SK-MEL-5 (cell line): ENCODE measurements around the gene AASDH. TPM values are rescaled to one million over a fixed set of nuclear protein-coding genes. Genes with fewer than 3 reads are reported as not detected.
A peak's percentile ranks its signal among the peaks of the same experiment; 100 is the strongest.

Source experiments
- DNase-seq: peaks from one replicate; pipeline ENCODE4 v3.0.0-alpha.2; 2016; ENCODE audit warnings: low read depth, low spot score
- in situ Hi-C: cut with HindIII; loops from 2 replicates; pipeline ENCODE4 v1.10.0; 2016; ENCODE audit warnings: low sequenced_read_pairs, high pct_unique_total_duplicates, low pct_unique_long_range_greater_than_20kb
- small RNA-seq, 2 experiments: library from RNA; depleted of rRNA; stranded (forward); fragments of <200 nt; gene quantifications; one replicate each; pipeline ENCODE3, GENCODE V24; 2014
- total RNA-seq: library from RNA; depleted of rRNA; stranded (reverse); fragments of >200 nt; shearing (Covaris generic); gene quantifications from 2 replicates; pipeline ENCODE4 v1.2.3, GENCODE V29; 2014; rRNA removed

Gene AASDH
- total RNA-seq, 1 experiment from 2014 or later: 15.7 TPM

DNA sequence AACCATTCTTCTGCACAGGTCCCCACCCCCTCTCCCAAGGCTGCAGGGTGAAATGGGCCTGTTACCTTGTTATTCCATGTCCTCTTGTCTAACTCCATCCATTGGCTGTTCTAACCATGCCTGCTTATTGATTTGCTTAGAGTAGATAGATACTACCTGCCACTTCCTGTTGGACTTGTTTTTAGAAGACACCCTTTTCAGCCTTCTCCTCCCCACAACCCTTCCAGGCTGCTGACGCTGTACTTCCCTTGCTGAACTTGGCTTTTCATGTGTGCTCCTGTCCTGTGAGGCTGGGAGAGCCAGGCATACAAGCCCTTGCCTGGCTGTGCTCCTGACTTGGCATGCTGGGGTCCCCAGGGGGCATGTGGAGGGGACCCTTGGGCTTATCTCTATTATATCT, 81.9 kb downstream of the AASDH start:
- DNase-seq: no peak
- in situ Hi-C loops: no loop called here

GRCh38 chr4:56303921-56304320, 83.4 kb downstream of the AASDH start:
- in situ Hi-C loops: no loop called here
- no peak for DNase-seq

DNA sequence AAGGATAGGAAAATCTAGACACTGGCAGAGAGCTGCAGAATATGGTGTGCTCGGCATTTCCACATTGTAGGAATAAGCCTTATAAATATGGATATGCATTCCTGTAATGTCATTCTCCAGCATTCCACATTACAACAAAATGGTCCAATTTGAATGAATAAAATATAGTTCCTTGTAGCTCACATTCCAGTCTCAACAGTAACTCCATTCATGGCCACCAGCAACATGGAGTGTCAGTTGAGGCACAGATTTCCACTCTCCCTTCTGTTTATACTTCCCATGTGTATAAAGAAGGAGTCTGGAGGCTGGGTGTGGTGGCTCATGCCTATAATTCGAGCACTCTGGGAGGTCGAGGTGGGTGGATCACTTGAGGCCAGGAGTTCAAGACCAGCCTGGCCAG, 84.5 kb downstream of the AASDH start:
- peak; percentile 60 for DNase-seq
- in situ Hi-C loops: no loop called here

DNA sequence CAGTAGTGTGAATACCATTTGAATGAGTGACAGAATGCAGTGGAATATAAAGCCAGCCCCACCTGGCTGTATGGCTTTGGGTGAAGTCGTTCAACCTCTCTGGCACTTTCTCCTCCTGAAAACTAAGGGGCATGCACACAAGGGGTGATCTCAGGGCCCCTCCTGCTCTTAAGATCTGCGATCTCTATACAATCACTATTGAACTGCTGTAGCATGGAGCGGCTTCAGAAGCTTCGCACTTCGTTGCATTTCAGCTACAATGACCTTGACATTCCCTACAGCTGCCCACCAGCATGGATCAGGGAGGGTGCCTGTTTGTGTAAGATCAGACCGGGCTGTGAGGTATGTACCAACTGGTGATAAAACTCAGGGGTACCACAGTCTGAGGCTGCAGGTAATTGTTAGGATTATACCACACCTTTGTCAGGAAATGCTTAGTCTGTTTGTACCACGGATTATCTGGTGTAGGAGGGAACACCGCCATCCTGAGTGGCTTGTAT, 85.2 kb downstream of the AASDH start:
- in situ Hi-C loops: no loop called here
- DNase-seq: no peak

DNA sequence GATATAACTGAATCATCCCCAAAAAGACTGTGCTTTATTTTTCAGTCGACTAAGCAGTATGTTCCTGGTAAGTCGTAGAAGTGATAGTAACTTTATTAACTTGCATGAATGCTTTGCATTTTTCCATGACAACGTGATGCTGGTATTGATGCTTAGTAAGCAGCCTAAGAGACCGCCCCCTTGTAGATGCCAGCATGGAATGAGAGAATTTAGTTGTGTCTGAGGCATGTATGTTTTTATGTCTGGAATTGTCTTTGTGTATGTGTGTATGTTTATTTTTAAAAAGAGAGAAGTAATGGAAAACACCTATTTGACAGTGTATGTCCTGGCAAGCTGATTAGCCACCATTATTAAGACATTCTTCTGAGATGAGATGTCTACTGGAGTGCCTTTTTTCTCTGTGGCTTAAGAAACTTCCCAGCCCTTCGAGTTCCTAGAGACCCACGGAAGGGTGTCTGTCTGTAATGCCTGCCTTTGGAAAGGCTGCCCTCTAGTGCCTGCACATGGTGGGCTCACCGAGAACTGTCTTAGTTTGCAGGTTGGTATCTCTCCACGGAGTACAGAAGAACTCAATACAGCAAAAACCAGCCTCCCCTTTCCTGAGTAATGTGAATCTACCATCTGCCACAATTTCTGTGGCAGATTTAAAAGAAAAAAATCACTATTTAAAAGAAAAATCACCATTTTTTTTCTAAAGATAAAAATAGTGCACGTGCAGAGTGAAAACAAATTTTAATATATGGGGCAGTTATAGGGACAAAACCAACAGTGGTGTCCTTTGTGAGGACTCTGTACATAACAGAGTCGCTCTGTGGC, 85.9 kb downstream of the AASDH start:
- in situ Hi-C loops: no loop called here
- DNase-seq: peak; percentile 88

DNA sequence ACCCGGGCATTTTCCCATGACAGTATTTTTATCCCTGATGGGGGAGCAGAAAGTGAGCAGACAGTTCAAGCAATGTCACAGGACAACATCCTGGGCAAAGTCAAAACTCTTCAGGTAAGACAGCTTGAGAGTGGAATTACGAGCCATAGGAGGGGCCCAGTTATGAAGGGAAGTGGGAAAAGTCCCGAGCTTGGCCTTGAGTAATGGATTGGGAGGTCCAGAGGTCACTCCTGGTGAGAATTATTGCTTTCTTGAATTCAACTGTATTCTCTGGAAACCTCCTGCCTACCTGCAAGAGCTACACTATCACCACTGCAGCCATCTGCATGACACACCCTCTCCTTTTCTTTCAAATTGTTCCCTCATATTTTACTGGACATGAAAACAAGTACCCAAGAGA, 89.1 kb downstream of the AASDH start:
- in situ Hi-C loops: no loop called here
- no peak for DNase-seq

DNA sequence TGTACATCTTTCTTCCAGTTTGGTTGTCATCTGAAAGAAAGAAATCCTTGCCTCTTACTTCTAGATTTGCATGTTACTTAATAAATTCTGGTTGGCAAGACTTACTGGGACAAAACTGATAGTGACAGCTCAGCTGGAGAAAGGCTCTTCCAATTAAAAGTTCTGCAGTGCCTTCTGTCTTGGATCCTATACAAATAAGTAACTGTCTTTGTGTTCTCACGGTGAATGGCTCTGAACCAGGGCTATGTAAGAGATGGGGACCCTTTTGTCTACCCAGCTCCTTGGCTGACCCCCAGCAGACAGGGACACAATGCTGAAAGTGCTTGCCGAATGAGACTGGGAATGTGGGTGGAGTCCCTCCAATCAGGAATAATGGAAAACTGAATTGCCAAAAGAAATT, 89.5 kb downstream of the AASDH start:
- in situ Hi-C loops: no loop called here

DNA sequence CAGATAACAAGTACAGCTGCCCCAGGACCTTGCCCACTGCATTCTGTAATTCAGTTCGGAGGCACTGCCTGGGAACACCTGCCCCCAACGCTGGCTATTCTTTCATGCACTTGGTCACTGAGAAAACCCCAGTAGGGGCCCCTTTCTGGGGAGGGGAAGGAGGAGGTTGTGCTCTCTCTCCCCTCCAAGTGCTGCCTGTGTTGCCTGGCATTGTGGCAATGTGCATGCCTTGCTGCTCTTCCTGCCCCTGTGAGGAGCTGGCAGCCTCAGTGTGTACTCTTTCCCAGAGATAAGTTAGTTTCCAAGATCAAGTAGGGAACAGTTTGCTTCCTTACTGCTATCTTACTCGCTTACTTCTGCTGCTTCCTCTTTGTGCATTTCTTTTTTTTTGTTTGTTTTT, 90.8 kb downstream of the AASDH start:
- DNase-seq: no peak
- in situ Hi-C loops: no loop called here

More for the DNA sequence above, 89.5 kb downstream of the AASDH start:
- DNase-seq: no peak

DNA sequence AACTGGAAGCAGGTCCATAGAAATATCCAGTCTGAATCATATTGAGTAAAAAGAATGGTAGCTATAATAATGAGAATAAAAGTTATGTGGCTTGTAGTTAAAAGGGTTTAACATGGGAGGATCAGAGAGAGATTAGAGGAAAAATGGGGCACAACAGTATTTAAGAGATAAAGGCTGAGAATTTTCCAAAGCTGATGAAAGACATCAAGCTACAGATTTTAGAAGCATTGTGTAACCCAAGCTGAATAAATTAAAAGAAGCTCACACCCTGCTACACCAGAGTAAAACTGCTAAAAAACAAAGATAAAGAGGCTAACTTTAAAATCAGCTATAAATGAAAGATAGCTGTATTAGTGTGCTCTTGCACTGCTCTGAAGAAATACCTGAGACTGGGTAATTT, 94.2 kb downstream of the AASDH start:
- DNase-seq: no peak
- in situ Hi-C loops: no loop called here

- in situ Hi-C loops: no loop called here
- no peak for DNase-seq
These were observed 97.4 kb downstream of the AASDH start for GRCh38 chr4:56289934-56290333.

- in situ Hi-C loops: no loop called here
- DNase-seq: no peak
These were observed 98.6 kb downstream of the AASDH start for GRCh38 chr4:56288663-56289062.

Small RNAs within 50 kb of the gene (small RNA-seq; reads per million reads assigned to genes)
- gene RNU6-197P: 0 reads per million in 2 experiments

Other genes with a start within 250 kb of the AASDH start
- gene PPAT, start 48.1 kb upstream of the AASDH start, total RNA-seq: 29.1 and 30.6 TPM in 2 replicates
- gene PAICS, start 48.8 kb upstream of the AASDH start, total RNA-seq: 86.4 and 87.2 TPM in 2 replicates
- 57.5 and 61.0 TPM in 2 replicates for gene SRP72, start 80.1 kb upstream of the AASDH start, total RNA-seq
- not detected in 2 replicates for gene ARL9, start 118.3 kb upstream of the AASDH start, total RNA-seq